GM21381 (cell line): ENCODE measurements around the gene ABCB8.
A peak's percentile ranks its signal among the peaks of the same experiment; 100 is the strongest.

Experiments
- ATAC-seq: cut with Tn5 transposase; IDR thresholded peaks from one replicate; pipeline ENCODE4 v1.9.1; 2021; ENCODE audit warnings: mild to moderate bottlenecking, moderate library complexity; ENCODE audit not compliant: unreplicated experiment

The ABCB8 gene

DNA sequence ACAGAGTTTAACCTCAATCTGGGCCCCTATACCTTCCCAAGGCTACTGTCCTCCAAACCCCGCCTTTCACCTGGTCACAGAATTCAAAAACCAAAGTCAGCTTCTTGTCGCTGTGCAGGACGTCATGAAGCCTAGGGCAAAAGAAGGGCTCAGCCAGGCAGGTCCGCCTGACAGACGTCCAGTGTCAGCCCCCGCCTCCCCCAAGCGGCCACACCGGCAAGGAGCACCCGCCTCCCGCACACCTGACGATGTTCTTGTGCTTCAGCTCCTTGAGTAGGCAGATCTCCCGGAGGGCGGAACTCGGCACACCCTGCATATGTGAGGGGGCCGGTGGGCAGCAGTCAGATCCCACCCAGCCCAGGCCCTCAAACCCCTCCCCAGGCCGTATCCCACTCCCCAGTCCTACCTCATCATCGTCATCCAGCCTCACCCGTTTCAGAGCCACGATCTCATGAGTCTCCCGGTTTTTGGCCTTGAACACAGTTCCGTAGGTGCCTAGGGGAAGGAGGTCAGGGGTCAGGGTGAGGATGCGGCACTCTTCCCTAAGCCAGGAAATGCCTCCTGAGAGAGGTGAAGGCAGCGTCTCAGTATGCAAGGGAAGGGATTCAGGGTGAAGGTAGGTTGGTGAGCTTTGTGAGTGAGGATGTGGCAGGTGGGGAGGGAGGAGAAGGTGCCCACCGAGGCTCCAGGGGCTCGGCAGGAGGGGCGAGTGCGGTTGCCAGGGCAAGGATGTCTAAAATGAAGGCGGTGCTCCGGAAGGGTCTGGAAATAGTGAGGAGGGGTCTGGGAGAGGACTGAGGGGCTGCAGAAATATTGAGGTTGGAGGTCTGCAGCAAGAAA, 28.6 kb downstream of the ABCB8 start:
- ATAC-seq, result no peak

- ATAC-seq, result peak; percentile 7
These were observed 29.3 kb downstream of the ABCB8 start, which contains the start of gene CDK5 for GRCh38 chr7:151057506-151057988. TSS of gene CDK5 (minus strand) at chr7:151057897. CDS start at chr7:151057848, 49 bp downstream.

DNA sequence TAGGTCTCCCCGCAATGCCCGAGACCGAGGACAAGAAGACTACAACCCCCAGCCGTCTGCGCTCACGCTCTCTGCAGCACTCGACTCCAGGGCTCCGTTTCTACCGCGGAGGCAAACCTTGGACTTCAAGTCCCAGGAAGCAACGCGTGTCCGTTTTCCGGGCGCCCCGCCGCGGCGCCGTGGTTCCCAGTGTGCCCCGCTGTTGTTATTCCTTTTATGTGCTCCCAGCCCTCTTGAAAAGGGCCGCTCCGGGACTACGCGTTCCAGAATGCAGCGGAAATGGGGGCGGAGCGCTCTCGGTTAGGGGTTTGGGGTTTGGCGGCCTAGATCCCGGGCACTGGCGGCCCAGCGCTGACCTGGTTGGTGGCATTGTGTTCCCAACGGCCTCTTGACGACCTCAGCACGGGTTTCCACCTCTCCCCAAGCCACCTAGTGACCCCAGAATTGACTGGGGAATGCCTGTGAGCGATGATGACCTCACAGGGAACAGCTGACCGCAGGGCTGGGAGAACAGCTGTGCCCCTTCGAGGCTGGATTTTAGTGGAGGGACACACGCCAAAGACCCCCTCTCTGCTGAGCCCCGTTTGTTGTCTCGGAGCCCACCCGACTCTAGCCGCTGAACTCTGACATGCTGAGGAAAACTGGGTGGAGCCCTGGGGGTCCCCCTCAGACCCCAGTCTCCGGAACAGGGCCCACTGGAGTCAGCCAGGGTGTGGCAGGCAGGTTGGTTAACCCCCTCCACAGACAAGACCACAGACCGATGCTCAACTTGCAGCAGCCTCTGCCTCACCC, 29.9 kb downstream of the ABCB8 start:
- peak; percentile 82 for ATAC-seq

GRCh38 chr7:151058781-151059366, 30.6 kb downstream of the ABCB8 start:
- ATAC-seq, result no peak

DNA sequence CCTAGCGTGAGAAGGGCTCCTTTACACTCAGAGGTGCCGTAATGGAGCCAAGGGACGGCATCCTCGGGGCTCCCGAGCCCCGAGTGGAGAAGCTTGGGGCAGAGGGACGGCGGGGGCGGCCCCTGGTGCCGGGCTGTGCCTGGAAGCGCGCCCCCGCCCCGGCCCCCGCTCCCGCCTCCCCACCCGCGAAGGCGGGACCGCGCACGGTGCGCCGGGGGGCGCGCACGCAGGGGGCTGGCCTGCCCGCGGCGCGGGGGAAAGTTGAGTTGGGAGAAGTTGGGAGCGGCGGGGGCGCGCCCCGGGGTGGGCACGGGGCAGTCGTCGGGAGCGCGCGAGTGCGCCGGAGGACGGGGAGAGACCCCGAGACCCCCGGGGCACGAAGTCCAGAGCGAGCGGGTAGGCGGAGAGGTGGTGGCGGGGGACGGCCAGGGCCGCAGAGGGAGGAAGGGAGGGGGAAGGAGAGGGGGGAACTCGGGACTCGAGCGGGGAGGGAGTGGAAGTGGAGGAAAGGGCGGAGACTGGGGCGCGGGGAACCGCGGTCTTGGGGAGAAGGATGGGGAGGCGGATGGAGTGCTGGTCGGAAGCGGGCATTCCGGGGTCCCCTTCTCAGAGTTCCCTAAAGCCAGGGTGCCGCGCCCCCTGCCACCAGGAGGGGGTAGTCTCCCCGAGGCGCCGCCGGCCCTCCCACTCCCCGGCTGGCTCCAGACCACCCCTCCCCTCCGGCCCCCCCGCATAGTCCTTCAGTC, 31.3 kb downstream of the ABCB8 start, which contains the start of gene SLC4A2:
SLC4A2 (plus strand) TSS at position 223 of the 746 bp plus-strand sequence. CDS start 2,399 bp downstream, outside the sequence.
- ATAC-seq, result peak; percentile 43

GRCh38 chr7:151060113-151060415, 31.8 kb downstream of the ABCB8 start:
- ATAC-seq, result no peak

GRCh38 chr7:151060416-151061212, 32.4 kb downstream of the ABCB8 start:
- ATAC-seq, result no peak

GRCh38 chr7:151061213-151062110, 33.2 kb downstream of the ABCB8 start:
- ATAC-seq, result no peak

GRCh38 chr7:151062111-151062398, 33.8 kb downstream of the ABCB8 start:
- ATAC-seq, result no peak

GRCh38 chr7:151062399-151063211, 34.4 kb downstream of the ABCB8 start:
- no peak for ATAC-seq

DNA sequence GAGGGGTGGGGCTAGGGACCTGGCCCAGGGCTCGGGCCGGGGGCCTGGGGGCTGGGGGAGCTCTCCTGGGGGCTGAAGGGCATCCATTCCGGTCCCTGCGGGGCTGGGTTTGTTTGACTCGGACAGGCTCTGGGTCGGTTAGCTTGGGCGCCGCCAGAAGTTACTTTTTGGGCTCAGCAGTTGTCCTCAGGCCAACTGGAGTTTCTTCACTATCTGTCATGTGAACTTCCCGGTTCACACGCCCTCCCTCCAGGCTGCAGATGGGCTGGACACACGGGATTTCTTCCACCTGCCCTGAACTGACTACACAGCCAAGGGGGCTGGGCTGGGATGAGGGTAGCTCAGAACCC, 34.9 kb downstream of the ABCB8 start:
- ATAC-seq, result no peak

DNA sequence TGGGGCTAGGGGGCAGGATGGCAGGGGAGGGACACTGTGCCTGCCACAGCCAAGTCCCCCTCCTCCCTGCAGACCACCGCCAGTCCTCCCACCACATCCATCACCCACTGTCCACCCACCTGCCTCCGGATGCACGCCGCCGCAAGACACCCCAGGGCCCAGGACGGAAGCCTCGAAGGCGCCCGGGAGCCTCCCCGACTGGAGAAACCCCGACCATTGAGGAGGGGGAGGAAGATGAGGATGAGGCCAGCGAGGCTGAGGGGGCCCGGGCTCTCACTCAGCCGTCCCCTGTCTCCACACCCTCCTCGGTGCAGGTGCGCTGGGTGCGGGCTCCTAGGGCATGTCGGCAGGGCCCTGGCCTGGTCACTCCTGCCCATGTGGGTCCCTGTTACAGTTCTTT, 36.2 kb downstream of the ABCB8 start:
- no peak for ATAC-seq

DNA sequence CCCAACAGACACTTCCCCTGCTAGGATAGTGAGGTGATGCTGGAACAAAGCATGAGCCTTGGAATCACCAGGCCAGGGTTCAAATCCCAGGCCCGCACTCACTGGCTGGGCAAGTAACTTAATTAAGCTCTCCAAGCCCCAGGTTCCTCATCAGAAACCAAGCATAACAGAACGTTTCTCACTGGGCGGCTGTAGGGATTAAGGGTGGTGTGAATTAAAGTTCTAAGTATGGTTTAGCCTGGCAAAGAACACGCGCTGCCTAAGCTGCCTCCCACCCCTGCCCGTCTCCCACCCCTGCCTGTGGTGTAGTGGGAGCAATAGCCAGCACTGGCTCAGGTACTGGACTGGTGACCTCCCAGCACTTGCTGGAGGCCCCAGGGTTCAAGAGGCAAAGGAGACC, 36.7 kb downstream of the ABCB8 start:
- no peak for ATAC-seq

DNA sequence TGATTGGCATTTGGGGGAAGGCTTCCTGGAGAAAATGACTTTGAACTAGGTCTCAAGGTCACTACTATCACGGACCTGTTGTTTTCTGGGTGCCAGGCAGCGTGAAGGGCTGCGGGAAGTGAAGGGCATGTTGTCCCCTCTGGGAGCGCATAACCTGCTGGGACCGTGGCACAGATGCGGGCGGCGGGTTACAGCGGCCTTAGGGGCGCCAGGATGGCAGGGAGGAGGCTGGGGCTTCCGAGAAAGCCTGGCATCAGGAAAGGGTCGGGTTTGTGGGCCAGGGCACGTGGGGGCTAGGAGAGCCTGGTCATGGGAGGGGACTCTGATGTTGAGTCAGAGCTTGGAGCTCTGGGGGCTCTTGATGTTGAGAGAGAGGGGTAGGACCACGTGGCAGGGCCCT, 37.3 kb downstream of the ABCB8 start:
- no peak for ATAC-seq

DNA sequence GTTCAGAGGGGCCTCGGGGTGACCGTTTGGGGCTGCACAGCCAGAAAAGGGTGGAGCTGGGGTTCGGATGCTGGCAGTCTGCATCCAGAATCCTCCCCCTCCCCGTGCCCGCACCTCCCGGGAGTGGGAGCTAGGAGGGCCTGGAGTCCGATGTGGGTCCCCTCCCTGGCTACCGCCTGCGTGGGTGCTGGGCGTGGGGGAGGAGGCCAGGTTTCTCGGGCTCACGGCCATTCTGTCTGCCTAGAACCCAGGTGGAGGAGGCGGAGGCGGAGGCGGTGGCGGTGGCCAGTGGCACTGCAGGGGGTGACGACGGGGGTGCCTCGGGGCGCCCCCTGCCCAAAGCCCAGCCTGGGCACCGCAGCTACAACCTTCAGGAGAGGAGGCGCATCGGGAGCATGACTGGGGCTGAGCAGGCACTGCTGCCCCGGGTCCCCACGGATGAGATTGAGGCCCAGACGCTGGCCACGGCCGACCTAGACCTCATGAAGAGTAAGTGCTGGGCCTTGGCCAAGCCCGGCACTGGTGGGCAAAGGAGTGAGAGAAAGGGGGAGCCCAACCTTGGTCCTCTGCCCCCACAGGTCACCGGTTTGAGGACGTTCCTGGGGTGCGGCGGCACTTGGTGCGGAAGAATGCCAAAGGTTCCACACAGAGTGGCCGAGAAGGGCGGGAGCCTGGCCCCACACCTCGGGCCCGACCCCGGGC, 38.2 kb downstream of the ABCB8 start:
- no peak for ATAC-seq

DNA sequence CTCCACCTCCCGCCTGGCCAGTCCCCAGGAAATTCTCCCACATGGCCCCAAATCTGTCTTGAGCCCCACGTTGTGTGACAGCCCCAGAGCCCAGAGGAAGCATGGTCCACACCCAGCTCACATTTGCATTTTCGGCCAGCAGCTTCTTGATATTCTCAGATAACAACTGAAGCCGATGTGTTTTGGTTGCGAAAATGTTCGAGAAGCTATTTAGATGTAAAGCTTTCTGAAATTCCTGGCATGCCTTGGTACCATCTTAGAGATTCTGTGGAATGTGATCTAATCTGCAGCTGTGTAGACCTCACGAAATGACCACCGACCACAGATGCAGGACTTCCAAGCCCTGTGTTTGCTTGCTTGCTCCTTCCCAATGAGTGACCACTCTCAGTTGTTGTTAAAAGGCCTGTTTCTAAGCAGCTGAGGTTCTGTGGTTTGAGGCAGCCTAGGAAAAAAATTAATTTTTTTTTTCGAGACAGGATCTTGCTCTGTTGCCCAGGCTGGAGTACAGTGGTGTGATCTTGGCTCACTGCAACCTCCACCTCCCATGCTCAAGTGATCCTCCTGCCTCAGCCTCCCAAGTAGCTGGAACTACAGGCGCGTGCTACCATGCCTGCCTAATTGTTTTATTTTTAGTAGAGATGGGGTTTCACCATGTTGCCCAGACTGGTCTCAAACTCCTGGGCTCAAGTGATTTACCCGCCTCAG, 40.0 kb downstream of the ABCB8 start:
- ATAC-seq, result no peak

DNA sequence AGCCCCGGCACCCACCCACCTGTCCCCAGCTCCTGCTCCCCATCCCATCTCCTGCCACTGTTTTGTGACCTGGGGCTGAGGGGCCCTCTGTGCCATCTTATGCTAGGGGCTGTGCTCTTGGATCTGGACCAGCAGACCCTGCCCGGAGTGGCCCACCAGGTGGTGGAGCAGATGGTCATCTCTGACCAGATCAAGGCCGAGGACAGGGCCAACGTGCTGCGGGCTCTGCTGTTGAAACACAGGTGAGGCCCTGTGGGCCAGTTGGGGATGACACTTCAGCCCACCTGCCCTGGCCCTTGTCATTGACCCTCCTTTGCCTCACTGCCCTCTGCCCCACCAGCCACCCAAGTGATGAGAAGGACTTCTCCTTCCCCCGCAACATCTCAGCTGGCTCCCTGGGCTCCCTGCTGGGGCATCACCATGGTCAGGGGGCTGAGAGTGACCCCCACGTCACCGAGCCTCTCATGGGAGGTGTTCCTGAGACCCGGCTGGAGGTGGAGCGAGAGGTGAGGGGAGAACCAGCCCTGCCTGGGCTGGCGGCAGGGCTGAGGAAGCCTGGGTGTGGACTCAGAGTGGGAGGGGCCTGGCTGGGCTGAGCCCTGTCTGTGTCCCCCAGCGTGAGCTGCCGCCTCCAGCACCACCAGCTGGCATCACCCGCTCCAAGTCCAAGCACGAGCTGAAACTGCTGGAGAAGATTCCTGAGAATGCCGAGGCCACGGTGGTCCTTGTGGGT, 41.8 kb downstream of the ABCB8 start:
- no peak for ATAC-seq
